ENCODE measurements around the gene OGA. TPM values are rescaled to one million over a fixed set of nuclear protein-coding genes. Genes with fewer than 3 reads are reported as not detected.

The OGA gene
- polyA plus RNA-seq, 3 donors: 6.9 to 104 (median 15.3) TPM

GRCh38 chr10:101845893-101846292, 27.6 kb upstream of the OGA start:
- Histone ChIP-seq H3K27ac (ENCODE audit: low read depth in 1 of 2, low read length in 2 of 2) (no peak overlapping the region), H2AFZ (ENCODE audit: insufficient read depth, low read depth, low read length, poor library complexity, severe bottlenecking) (no peak overlapping the region), H3K4me3 (replicated peaks in 1 of 3; ENCODE audit: low read depth in 2 of 3, low read length in 3 of 3) (no peak overlapping the region), H3K36me3 (replicated peaks in 1 of 2; ENCODE audit: control insufficient read depth in 1 of 2, insufficient read depth in 2 of 2, low read length in 2 of 2) (peaks cover 11 to 38% of the 10 kb centered on the region in 2 donors), H4K20me1 (ENCODE audit: insufficient read depth, low read length) (peaks cover 77% of the 10 kb centered on the region), H3K4me1 (ENCODE audit: control insufficient read depth in 1 of 2, insufficient read depth in 2 of 2, low read length in 2 of 2) (peaks cover 44 to 53% of the 10 kb centered on the region in 2 donors), H3K27me3 (ENCODE audit: control insufficient read depth in 2 of 2, insufficient read depth in 2 of 2, low read length in 2 of 2) (peaks cover 5 to 14% of the 10 kb centered on the region in 2 donors), H3K9ac (ENCODE audit: insufficient read depth, low read length, poor library complexity, severe bottlenecking) (no peak overlapping the region), H3K79me2 (ENCODE audit: insufficient read depth, low read length) (no peaks in the 10 kb centered on the region), H3K4me2 (replicated peaks; ENCODE audit: extremely low read depth, low read length, poor library complexity, severe bottlenecking) (no peak overlapping the region), H3K9me3 (replicated peaks in 1 of 2; ENCODE audit: control insufficient read depth in 1 of 2, insufficient read depth in 1 of 2, low read length in 2 of 2) (no peaks in the 10 kb centered on the region)
- Mint-ChIP-seq H3K27ac (peak overlapping the region in 1 of 7 donors; percentile 32), H3K4me1 (peaks cover 62% of the 10 kb centered on the region), H3K27me3 (ENCODE audit: low read depth in 3 of 3) (peaks cover 23 to 27% (median 23%) of the 10 kb centered on the region in 3 donors), H3K4me3 (no peak overlapping the region), H3K36me3 (peaks cover 57 to 60% of the 10 kb centered on the region in 2 donors), H3K9me3 (peaks cover 0 to 2% (median 0%) of the 10 kb centered on the region in 7 donors)
- TF ChIP-seq, protein P1, sequence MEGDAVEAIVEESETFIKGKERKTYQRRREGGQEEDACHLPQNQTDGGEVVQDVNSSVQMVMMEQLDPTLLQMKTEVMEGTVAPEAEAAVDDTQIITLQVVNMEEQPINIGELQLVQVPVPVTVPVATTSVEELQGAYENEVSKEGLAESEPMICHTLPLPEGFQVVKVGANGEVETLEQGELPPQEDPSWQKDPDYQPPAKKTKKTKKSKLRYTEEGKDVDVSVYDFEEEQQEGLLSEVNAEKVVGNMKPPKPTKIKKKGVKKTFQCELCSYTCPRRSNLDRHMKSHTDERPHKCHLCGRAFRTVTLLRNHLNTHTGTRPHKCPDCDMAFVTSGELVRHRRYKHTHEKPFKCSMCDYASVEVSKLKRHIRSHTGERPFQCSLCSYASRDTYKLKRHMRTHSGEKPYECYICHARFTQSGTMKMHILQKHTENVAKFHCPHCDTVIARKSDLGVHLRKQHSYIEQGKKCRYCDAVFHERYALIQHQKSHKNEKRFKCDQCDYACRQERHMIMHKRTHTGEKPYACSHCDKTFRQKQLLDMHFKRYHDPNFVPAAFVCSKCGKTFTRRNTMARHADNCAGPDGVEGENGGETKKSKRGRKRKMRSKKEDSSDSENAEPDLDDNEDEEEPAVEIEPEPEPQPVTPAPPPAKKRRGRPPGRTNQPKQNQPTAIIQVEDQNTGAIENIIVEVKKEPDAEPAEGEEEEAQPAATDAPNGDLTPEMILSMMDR (IDR thresholded peaks at IDR 0.05): no peak
- 100% methylated on average over 1 of the region's 3 CpGs for WGBS (ENCODE audit: insufficient coverage)
- intact Hi-C loops (cut with micrococcal nuclease): no loop called here
- no peak for DNase-seq

- Histone ChIP-seq H3K4me1 (ENCODE audit: control insufficient read depth in 1 of 2, insufficient read depth in 2 of 2, low read length in 2 of 2) (peaks cover 42 to 54% of the 10 kb centered on the region in 2 donors), H3K4me2 (replicated peaks; ENCODE audit: extremely low read depth, low read length, poor library complexity, severe bottlenecking) (peak within 1 kb of the TSS; percentile 82), H3K4me3 (replicated peaks in 1 of 3; ENCODE audit: low read depth in 2 of 3, low read length in 3 of 3) (peak within 1 kb of the TSS; percentile 18 to 69 (median 25)), H3K9ac (ENCODE audit: insufficient read depth, low read length, poor library complexity, severe bottlenecking) (peak within 1 kb of the TSS; percentile 33), H4K20me1 (ENCODE audit: insufficient read depth, low read length) (peaks cover 85% of the 10 kb centered on the region), H3K27me3 (ENCODE audit: control insufficient read depth in 2 of 2, insufficient read depth in 2 of 2, low read length in 2 of 2) (peaks cover 5 to 16% of the 10 kb centered on the region in 2 donors), H3K36me3 (replicated peaks in 1 of 2; ENCODE audit: control insufficient read depth in 1 of 2, insufficient read depth in 2 of 2, low read length in 2 of 2) (peaks cover 11 to 32% of the 10 kb centered on the region in 2 donors), H3K9me3 (replicated peaks in 1 of 2; ENCODE audit: control insufficient read depth in 1 of 2, insufficient read depth in 1 of 2, low read length in 2 of 2) (no peaks in the 10 kb centered on the region), H2AFZ (ENCODE audit: insufficient read depth, low read depth, low read length, poor library complexity, severe bottlenecking) (peak within 1 kb of the TSS; percentile 51), H3K27ac (ENCODE audit: low read depth in 1 of 2, low read length in 2 of 2) (no peak within 1 kb of the TSS), H3K79me2 (ENCODE audit: insufficient read depth, low read length) (no peaks in the 10 kb centered on the region)
- WGBS (ENCODE audit: insufficient coverage): 34% methylated on average over 34 of the region's 60 CpGs
- H3K36me3 Mint-ChIP-seq: peaks cover 45 to 46% of the 10 kb centered on the region in 2 donors
- H3K9me3 Mint-ChIP-seq: peaks cover 0 to 2% (median 0%) of the 10 kb centered on the region in 7 donors
- H3K27me3 Mint-ChIP-seq (ENCODE audit: low read depth in 3 of 3): peaks cover 25 to 42% (median 31%) of the 10 kb centered on the region in 3 donors
- intact Hi-C loops (cut with micrococcal nuclease): loop anchor here (5.0 kb wide), 3 partner anchors 169 to 229 kb away; partner anchors contain the start of gene HPS6 (in 1 of the 2)
- H3K4me3 Mint-ChIP-seq: peak within 1 kb of the TSS; percentile 70 to 90
- peaks cover 55% of the 10 kb centered on the region for H3K4me1 Mint-ChIP-seq
- peak within 1 kb of the TSS in 5 of 7 donors; percentile 18 to 70 (median 53) for H3K27ac Mint-ChIP-seq
- peak; percentile 34 to 55 (median 40) for DNase-seq
- TF ChIP-seq, protein P1 (IDR thresholded peaks at IDR 0.05): peak; percentile 74
These were observed 25.1 kb upstream of the OGA start, which contains the start of gene KCNIP2 for GRCh38 chr10:101843032-101844021. Gene KCNIP2, minus strand, starts transcription at chr10:101843800. Its CDS starts 232 bp downstream, at chr10:101843568.

All from CD14-positive monocyte (primary cell).